GM19463 (cell line): Measurements from ENCODE around the gene ZNF473.

Experiments used
- ATAC-seq: cut with Tn5 transposase; IDR thresholded peaks from one replicate; pipeline ENCODE4 v1.9.1; 2021; ENCODE audit warnings: mild to moderate bottlenecking, moderate library complexity; ENCODE audit not compliant: unreplicated experiment

Gene ZNF473

GRCh38 chr19:50003254-50003788, 22.5 kb upstream of the ZNF473 start:
- ATAC-seq = no peak

DNA sequence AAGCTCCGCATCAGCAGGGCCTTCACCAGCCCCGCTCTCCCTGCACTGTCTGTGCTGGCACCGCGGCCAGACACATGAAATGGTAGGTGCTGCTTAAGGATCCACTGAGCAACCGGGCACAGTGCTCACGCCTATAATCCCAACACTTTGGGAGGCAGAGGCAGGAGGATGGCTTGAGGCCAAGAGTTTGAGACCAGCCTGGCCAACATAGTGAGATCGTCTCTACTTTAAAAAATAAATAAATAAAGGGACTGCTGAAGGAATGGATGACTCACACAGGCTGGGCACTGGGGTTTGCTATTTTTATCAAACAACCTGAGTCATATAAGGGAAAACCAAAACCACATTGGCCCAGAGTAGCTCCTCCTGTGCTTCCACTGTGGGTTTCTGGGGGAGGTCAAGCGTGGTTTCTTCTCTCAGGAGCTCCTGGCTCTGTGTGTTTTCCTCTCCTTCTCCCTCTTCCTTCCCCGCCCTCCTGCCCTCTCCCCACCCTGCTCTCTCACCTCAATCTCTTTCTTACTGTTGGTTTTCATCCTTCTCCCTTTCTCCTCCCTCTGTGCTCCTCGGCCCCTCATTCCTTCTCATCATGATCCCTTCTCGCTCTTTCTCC, 21.9 kb upstream of the ZNF473 start:
- ATAC-seq = peak; percentile 56

DNA sequence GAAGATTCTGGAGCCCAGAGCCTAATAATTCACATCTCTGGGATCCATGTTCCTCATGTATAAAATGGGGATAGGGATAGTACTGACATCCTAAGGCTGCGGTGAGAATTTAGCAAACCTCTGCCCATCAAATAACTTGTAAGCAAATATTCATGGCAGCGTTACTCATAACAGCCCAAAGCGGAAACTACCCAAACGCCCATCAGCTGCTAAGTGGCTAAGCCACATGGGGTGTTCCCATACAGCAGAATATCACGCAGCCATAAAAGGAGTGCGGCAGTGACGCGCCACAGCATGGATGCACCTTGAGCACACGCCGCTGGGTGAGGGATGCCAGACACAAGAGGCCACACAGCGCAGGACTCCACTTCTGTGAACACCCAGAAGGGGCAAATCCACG, 20.4 kb upstream of the ZNF473 start:
- ATAC-seq = no peak

DNA sequence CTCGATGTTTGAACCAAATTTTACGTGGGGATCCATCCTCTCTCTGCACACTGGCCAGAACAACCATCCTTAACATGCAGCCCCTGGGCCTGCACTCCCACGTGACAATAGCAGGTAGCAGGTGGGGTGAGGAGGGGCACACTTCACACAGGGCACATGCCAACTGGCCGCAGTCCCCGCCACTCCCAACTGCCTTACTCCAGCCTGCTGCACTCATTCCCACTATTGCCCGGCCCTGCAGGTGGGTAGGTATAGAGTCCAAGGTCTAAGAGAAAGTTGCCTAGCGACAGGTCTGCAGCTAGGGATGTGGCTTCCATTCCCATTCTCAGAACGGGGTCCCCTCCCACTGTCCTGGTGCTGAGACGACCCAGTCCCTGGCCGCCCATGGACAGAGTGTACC, 18.6 kb upstream of the ZNF473 start:
- no peak for ATAC-seq

- no peak for ATAC-seq
These were observed 17.9 kb upstream of the ZNF473 start for GRCh38 chr19:50007947-50008346.

DNA sequence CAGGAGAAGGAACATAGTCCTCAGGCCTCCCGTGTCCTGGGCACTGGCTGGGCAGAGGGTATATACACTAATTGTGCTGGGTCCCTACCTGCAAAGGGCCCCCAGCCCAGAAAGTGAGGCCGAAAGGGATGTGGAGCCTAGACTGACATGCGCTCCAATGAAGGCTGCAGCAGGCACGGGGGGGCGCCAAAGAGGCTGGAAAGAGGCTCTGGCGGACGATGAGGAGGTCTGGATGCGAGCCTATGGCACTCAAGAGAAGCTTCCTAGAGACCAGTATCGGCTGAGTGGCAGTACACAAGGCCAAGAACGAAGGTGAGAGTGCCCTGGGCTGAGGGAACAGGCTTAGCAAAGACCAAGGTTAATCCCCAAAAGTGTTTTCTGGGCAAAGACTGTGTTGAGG, 17.3 kb upstream of the ZNF473 start:
- ATAC-seq = no peak

- no peak for ATAC-seq
These were observed 9.5 kb upstream of the ZNF473 start for GRCh38 chr19:50016225-50016807.

DNA sequence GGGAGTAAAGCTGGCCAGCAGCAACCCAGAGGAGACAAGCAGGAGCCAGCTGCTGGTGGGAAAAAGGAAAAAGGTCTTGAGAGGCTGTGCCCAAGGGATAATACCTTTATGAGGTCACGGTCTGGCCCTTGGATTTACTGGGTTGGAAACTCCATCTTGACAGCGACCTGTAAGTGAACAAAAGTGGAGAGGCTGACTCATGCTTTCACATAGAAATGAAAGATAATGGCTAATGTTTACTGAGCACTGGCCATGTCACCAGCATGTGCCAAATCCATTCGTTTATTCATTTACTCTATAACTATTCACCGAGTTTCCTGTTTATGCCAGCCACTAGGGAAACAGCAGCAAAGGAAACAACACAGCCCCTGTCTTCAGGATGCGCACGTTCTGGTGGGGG, 5.3 kb upstream of the ZNF473 start:
- no peak for ATAC-seq

DNA sequence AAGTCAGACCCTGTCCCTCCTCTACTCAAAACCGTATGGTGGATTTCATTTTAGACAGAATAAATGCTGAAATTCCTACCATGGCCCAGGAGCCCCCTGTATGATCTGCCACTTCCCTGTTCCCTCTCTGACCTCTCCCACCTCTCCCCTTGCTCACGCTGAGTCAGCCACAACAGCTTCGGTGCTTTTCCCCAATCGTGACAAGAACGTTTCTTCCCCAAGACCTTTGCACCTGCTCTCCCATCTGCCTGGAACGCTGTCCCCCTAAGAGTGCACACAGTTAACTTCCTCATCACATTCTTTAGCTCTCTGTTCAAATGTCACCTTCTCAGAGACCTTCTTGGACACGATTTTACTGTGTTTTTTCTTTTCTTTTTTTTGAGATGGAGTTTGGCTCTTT, 3.0 kb upstream of the ZNF473 start:
- no peak for ATAC-seq

DNA sequence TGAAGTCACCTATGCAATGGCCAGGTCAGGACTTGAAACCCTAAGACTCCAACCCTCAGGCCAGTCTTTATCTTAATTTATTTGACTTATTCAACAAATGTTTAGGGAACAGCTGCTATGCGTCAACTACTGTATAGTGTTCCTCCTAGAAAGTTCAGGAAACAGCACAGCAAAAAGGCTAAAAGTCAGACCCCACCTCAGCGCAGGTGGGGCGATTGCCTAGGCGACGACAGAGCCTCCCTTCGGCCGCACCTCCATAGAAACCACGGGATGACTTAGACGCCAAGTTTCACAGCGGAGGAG, 1.1 kb upstream of the ZNF473 start:
- no peak for ATAC-seq

DNA sequence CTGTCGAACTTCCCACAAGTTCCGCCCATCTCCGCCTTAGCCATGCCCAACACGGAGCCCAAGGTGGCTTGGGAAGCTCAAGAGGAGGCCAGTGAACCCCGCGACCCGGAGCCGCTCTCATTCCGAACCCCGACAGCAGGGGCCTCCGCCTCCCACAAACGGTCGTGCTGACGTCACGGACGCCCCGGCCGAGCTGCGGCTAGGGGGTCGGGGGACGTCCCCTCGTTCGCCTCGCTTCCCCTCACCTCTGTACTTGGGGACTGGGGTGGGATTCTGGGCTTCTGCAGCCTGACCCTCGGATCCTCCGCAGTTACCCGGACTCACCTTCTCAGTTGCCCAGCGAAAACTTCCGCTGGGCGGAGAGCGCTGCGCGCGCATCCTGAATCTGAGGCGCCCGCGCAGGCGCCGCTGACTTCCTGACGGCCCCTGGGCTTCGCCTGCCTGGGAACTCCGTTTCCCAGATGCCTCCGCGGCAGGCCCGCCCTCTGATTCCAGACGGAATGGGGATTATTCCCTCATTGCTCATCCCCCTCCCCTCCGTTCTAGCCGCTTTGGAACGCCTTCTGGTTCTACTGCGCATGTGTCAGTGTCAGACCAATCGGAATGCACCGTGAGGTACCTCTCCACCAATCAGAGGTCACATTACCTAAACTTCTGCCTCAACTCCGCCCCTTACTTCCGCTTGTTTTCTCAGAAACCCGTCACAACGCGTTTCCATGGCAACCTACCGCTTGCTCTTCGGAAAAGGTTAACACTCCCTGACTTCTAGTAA, 597 bp upstream of the ZNF473 start, which contains the start of gene VRK3:
TSS of gene VRK3 (minus strand) at position 351 of the 772 bp plus-strand sequence. CDS start 9,210 bp downstream, outside the sequence.
- peak; percentile 78 for ATAC-seq

GRCh38 chr19:50026550-50026906, 723 bp downstream of the ZNF473 start:
- no peak for ATAC-seq

GRCh38 chr19:50030225-50030624, 4.4 kb downstream of the ZNF473 start:
- no peak for ATAC-seq

- ATAC-seq = no peak
These were observed 5.1 kb downstream of the ZNF473 start for GRCh38 chr19:50030937-50031336.

GRCh38 chr19:50036908-50037307, 11.1 kb downstream of the ZNF473 start:
- no peak for ATAC-seq

- no peak for ATAC-seq
These were observed 14.2 kb downstream of the ZNF473 start for GRCh38 chr19:50039968-50040367.

DNA sequence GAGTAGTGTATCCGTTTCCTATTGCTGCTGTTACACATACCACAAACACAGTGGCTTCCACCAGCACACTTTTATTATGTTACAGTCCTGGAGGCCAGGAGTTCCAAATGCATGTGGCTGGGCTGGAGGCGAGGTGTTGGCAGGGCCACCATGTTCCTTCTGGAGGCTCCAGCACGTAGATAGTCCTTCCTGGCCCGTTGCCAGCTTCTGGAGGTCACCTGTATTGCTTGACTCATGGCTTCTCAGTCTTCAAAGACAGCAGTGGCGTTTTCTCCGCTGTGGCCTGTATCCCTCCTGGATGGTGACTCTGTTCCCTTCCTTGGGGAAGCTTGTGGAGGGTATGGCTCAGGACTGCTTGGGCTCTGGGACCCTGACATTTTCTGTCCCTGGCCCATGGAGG, 15.2 kb downstream of the ZNF473 start:
- no peak for ATAC-seq

DNA sequence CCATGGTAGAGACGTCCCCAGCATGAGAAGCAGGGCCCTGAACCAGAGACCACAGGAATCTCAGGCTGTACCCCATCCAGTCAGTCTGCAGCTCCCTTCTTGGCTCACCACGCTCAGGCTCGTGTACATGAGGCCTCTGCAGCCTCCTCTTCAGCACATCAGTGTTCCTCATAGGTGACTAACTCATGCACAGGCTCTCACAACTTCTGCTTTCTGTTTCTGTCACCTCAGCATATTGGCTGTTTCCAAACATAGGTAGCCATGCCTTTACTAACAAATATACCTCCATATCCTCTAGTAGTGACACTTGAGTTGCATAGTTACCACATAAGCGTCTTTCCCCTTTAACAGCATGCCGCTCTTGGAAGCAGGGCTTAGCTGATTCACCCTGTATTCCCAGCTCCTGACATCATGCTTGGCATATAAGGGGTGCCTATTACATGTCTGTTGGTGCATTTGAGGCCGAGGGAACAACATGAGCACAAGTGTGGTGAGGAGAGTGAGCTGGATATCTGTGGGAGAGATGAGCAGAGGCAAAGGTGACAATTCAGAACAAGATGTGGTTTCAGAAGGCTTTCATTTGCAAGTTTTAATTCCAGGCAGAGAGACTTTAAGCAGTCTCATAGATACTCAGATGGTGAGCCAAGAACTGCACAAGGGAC, 16.7 kb downstream of the ZNF473 start:
- ATAC-seq = no peak

DNA sequence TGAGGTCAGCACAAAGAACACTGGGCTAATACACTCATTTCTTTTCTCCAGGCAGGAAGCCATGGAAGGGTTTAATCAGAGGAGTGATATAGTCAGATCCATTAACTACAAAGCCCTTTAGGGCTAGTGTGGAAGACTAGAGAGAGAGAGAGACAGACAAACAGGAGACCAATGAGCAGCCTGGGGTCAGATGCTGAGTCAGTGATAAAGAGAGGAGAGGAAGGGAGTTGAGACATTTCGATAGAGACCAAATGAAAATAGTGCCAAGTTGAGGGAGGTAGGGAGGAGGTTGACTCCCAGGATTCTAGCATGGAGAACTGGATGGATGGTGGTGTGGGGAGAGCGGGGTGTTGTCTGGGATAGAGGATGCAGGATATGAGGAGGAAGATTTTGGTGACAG, 18.2 kb downstream of the ZNF473 start:
- no peak for ATAC-seq

DNA sequence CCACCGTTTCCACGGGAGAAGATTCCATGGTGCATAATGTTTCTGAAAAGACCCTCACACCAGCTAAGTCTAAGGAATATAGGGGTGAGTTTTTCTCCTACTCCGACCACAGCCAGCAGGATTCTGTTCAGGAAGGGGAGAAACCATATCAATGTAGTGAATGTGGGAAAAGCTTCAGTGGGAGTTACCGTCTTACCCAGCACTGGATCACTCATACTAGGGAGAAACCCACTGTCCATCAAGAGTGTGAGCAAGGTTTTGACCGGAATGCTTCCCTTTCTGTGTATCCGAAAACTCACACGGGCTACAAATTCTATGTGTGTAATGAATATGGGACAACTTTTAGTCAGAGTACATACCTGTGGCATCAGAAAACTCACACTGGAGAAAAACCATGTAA, 19.1 kb downstream of the ZNF473 start:
- ATAC-seq = no peak

DNA sequence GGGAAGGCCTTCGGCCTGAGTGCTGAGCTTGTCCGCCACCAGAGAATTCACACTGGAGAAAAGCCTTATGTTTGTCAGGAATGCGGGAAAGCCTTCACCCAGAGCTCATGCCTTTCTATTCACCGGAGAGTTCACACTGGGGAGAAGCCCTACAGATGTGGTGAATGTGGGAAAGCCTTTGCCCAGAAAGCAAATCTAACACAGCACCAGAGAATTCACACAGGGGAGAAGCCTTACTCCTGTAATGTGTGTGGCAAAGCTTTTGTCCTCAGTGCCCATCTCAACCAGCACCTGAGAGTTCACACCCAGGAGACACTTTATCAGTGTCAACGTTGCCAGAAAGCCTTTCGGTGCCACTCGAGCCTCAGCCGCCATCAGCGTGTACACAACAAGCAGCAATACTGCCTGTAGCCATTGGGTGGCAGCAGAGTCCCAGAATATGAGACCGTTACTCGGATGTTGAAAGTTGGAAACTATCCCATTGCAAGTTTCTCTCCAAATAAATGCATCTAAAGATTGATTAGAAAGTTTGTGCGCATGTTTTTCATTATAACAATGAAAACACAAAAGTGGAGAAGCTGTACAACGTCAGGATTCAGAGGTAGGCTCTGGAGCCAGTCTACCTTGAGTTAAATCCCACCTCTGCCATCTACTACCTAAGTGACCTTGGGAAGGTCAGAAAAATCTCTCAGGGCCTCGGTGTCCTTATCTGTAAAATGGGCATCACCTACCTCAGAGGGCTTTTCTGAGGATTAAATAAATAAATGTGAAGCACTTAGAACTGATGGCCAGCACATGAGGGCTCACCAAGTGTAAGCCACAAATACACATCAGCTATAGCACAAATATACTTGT, 21.1 kb downstream of the ZNF473 start:
- ATAC-seq = no peak
